D721Med (cell line): ENCODE results near the gene HCST.

Experiments used
- DNase-seq: peaks from one replicate; pipeline ENCODE4 v3.0.0; 2011; ENCODE audit warnings: low spot score; ENCODE audit not compliant: insufficient read length
- FAIRE-seq: peaks from 2 replicates; lab custom pipeline; 2011; peaks lifted over from hg19 to GRCh38; lab: Jason Lieb, UNC
- TF ChIP-seq, protein P1 (sequence below): IDR thresholded peaks from 2 replicates; pipeline ENCODE4 v1.5.1; 2012; ENCODE audit warnings: mild to moderate bottlenecking, control low read depth; ENCODE audit not compliant: insufficient read depth; ENCODE audit errors: missing control alignments

Gene HCST

DNA sequence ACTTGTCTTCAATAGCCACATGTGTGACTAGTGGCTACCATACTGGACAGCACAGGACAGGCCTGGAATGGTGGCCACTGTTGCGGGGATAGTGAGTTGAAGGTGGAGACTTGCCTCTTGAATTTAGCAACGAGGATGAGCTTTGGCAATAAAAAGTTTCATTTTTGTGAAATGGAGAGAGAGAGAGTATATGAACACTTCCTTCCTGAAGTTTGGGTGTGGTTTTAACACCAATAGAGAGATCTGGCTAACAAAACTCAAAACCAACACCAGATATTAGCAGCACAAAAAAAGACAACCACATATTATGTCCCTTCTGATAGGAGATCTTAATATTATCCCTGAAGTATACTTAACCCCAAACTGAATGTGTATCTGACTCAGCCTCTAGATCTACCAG, 27.5 kb downstream of the HCST start:
- TF ChIP-seq, protein P1, sequence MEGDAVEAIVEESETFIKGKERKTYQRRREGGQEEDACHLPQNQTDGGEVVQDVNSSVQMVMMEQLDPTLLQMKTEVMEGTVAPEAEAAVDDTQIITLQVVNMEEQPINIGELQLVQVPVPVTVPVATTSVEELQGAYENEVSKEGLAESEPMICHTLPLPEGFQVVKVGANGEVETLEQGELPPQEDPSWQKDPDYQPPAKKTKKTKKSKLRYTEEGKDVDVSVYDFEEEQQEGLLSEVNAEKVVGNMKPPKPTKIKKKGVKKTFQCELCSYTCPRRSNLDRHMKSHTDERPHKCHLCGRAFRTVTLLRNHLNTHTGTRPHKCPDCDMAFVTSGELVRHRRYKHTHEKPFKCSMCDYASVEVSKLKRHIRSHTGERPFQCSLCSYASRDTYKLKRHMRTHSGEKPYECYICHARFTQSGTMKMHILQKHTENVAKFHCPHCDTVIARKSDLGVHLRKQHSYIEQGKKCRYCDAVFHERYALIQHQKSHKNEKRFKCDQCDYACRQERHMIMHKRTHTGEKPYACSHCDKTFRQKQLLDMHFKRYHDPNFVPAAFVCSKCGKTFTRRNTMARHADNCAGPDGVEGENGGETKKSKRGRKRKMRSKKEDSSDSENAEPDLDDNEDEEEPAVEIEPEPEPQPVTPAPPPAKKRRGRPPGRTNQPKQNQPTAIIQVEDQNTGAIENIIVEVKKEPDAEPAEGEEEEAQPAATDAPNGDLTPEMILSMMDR, result no peak
- no peak for FAIRE-seq
- DNase-seq, result no peak

DNA sequence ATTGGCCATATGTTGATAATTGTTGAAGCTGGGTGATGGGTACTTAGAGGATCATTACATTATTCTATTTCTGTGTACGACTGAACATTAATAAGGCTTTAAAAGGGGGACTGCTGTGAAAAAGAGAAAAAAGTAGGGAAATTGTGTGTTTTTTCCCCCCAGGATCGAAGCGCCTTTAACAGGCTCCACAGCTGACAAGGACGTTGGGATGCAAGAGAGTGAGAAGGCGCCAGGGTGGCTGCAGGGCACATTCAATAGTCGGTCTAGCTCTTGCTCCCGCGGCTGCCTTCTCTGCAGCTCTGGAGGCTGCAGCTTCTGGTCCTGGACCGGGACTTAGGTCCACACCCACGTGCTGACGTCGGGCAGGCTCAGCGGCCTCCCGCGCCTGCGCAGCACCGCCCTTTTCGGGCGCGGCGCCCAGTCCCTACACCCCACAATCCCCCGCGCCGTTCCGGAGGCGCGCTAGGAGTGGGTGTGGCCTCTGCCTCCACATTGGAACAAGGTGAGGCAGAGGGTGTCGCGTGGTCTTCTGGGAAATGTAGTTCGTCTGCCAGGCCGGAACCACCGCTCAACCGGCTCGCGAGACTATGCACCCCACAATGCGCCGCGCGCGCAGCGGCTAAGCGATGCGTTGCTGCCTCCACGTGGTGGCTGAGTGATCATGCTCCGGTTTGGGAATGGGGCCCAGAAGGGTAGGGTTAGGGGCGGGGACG, 29.0 kb downstream of the HCST start:
- TF ChIP-seq, protein P1, result peak; percentile 93
- DNase-seq (peak; percentile 94), FAIRE-seq (no peak)

DNA sequence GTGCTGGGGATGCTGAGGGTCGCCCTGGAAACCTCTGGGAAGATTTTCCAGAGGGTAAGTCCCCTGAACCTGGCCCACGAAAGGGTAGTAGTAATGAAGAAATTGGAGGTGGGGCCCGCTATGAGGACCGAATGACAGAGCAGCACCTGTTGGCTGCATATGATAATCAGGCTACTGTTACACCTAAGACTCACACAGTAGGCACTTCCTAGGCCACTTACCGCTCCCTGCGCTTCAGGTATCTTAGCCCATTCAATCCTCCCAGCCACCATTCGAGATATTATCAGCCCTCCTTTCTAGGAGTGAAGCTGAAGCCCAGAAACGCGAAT, 29.5 kb downstream of the HCST start:
- TF ChIP-seq, protein P1, result no peak
- DNase-seq, result no peak
- no peak for FAIRE-seq

DNA sequence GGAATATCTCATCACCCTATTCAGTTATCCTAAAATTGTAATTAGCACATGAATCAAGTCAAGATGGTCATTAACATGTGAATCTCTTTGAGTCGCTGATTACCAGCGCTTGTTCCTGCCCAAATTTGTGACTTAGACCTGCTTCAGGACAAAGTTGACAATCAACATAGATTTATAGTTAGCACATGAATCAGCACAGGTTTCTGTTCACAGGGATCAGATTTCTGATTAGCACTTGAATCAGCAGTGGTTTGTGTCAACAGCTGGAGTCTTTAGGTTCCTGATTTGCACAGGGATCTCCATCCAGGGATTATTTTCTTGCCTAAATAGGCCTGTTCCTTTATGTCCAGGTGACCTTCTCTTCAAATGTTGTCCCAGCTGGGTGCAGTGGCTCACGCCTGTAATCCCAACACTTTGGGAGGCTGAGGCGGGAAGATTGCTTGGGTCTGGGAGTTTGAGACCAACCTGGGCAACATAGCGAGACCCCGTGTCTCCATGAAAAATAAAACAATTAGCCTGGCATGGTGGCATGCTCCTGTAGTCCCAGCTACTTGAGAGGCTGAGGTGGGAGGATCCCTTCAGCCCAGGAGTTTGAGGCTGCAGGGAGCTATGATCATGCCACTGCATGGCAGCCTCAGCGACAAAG, 30.1 kb downstream of the HCST start:
- no peak for DNase-seq

DNA sequence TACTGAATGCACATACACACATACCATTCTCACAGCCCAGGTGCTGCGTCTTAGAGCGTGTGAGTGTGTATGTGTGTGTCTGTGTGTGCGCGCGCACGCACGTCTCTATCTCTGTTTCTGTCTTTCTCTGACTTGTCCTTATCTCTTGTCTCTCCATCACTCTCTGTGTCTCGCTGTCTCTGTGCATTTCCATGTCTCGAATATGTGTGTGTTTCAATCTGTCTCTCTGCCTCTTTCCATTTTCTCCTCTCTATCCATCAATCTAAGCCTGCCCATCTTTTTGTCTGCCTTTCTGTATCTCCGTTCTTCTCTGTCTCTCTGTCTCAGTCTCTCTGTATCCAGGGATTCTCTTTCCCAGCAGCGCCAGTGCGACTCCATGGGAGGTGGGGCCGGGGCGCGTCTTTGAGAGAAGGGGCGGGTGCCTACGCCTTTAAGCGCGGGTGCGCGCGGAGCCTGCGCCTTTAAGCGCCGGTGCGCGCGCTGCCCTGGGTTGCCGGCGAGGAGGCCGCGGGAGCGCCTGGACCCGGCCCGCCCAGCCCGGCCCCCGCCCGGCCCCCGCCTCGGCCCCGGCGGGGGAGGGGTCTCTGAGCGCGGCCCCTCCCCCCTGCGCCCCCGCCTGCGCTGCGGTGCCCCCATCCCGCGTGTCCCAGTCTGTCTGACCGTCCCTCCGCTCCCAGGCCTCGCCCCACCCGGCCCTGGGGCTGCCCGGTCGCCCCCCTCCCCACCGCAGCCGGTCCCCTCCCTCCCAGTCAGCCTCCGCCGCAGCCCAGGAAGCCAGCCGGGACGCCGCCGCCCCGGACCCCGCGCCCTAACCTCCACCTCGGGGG, 33.8 kb downstream of the HCST start, which contains the start of gene LRFN3:
Gene LRFN3 (plus strand): TSS at position 464 of the 827 bp plus-strand sequence. CDS start 3,052 bp downstream, outside the sequence.
- no peak for FAIRE-seq
- peak; percentile 93 for DNase-seq

More for the DNA sequence above, 30.1 kb downstream of the HCST start:
- no peak for FAIRE-seq
- TF ChIP-seq, protein P1, result no peak

DNA sequence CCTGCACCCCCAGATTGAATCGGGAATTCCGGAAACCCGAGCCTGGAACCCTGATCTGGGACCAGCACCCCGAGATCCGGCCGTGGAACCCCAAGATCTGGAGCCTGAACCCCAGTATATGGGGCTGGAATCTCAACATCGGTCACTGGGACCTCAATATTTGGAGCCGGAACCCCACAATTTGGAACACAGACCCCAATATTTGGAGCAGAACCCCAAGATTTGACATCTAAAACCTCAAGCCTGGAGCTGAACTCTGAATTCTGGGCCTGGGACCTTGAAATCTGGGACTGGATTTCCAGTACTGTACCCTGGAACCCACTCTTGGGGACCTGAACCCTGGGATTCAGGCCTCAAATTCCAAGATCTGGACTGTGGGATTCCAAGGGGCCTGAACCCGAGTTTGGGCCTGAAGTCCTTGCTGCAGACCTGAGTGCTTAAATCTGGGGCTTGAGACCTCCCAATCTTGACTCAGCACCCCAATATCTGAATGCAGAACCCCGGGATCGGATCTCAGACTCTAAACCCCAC, 34.5 kb downstream of the HCST start:
- DNase-seq (no peak), FAIRE-seq (no peak)
- TF ChIP-seq, protein P1, result no peak

More for the DNA sequence above, 33.8 kb downstream of the HCST start, which contains the start of gene LRFN3:
- TF ChIP-seq, protein P1, result no peak
